NCI-H2081 treated with DMSO at 0.1 percent for 48 hours (cell line): Measurements from ENCODE around the gene LRRC37A3.
"Not testable (repeated sequence)": the region's sequence is repeated elsewhere in the genome, so short reads cannot be mapped to it uniquely, and the experiment has no call there.

Source experiments
- DNase-seq: peaks from one replicate; lab custom pipeline; 2025; lab: John Stamatoyannopoulos, UW

Gene LRRC37A3

GRCh38 chr17:64919289-64920025 is at the start of gene LRRC37A3:
LRRC37A3 (minus strand) TSS chr17:64919478; CDS start chr17:64897257, 22,221 bp downstream.
- DNase-seq, result peak; percentile 75

GRCh38 chr17:64965873-64966287 is 46.6 kb upstream of the LRRC37A3 start:
- DNase-seq, result not testable (repeated sequence)

- not testable (repeated sequence) for DNase-seq
Observed at GRCh38 chr17:64965256-64965872, 46.1 kb upstream of the LRRC37A3 start.

- no peak for DNase-seq
Observed at GRCh38 chr17:64964796-64965195, 45.5 kb upstream of the LRRC37A3 start.

GRCh38 chr17:64963814-64964213 is 44.5 kb upstream of the LRRC37A3 start:
- DNase-seq, result not testable (repeated sequence)

GRCh38 chr17:64961563-64962378 is 42.5 kb upstream of the LRRC37A3 start:
- DNase-seq, result peak; percentile 51

GRCh38 chr17:64951877-64952276 is 32.6 kb upstream of the LRRC37A3 start:
- DNase-seq, result no peak

GRCh38 chr17:64950871-64951270 is 31.6 kb upstream of the LRRC37A3 start:
- DNase-seq, result no peak

GRCh38 chr17:64947152-64947551 is 27.9 kb upstream of the LRRC37A3 start:
- no peak for DNase-seq

- DNase-seq, result no peak
Observed at GRCh38 chr17:64941761-64942160, 22.5 kb upstream of the LRRC37A3 start.

- no peak for DNase-seq
Observed at GRCh38 chr17:64941045-64941444, 21.8 kb upstream of the LRRC37A3 start.

- no peak for DNase-seq
Observed at GRCh38 chr17:64940055-64940454, 20.8 kb upstream of the LRRC37A3 start.

- DNase-seq, result no peak
Observed at GRCh38 chr17:64938925-64939474, 19.7 kb upstream of the LRRC37A3 start.

- DNase-seq, result no peak
Observed at GRCh38 chr17:64938290-64938689, 19.0 kb upstream of the LRRC37A3 start.

GRCh38 chr17:64936117-64936516 is 16.8 kb upstream of the LRRC37A3 start:
- no peak for DNase-seq

- DNase-seq, result not testable (repeated sequence)
Observed at GRCh38 chr17:64934284-64934778, 15.1 kb upstream of the LRRC37A3 start.

- DNase-seq, result not testable (repeated sequence)
Observed at GRCh38 chr17:64932850-64933249, 13.6 kb upstream of the LRRC37A3 start.

GRCh38 chr17:64930374-64930773 is 11.1 kb upstream of the LRRC37A3 start:
- DNase-seq, result not testable (repeated sequence)

GRCh38 chr17:64929419-64930209 is 10.3 kb upstream of the LRRC37A3 start:
- DNase-seq, result not testable (repeated sequence)

- not testable (repeated sequence) for DNase-seq
Observed at GRCh38 chr17:64928701-64929100, 9.4 kb upstream of the LRRC37A3 start.

GRCh38 chr17:64927444-64927843 is 8.2 kb upstream of the LRRC37A3 start:
- DNase-seq, result peak; percentile 18
